ENCODE measurements around the gene NDUFA8.

NDUFA8 gene

DNA sequence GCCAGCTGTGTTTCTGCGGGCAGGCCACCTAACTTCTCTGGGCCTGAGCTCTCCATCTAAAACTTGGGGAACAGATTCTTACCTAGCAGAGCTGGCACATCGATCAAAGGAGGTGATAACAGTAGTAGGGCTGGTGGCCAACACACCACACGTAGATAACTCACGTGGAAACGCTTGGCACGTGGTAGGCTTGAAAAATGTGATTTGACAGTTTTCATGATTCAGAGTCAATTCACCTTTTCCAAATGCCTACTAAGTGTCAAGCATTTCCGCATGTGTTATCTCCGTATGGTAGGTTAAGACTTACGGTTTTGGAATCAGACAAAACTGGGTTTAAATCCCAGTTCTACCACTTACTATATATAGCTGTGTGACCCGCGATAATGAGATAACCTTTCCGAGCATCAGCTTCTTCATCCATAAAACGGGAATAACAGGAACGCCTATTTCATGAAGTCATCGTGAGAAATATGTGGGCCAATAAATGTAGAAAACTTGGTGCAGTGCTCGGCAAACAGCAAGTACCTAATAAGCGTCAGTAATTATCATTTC, 25.5 kb downstream of the NDUFA8 start:
- DNase-seq: no peak

DNA sequence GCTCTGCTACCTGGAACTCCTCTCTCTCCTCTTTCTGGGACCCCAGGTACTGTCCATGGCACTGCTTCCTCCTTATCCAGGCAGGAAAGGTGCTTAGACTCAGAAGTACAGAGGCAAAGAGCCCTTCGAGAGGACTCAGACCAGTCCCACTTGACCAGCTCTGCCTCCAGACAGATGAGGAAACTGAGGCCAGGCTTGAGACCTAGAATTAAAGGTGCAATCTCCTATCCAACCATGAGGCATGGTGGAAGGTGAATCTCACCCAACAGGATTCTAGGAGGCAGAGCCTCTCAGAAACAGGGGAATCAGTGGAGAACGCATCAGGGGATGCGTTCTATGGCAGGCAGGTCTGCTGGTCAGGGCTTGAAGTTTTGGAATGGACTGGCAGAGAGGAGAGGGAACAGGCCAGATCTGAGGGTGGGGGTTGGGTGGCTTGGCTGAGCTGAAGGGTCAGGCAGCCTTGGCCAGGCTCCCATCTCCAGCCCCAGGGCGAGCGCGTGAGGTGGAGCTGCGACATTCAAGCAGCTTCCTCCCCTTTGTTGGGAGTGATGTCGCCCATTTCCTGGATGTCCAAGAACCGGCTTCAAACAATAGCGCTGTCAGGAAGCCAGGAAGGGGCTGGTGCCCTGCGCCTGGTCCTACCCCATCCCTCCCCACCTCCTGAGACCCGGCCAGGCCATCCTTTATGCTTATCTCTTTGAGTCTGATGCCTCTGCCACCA, 26.2 kb downstream of the NDUFA8 start:
- no peak for DNase-seq

GRCh38 chr9:122132539-122132938, 27.0 kb downstream of the NDUFA8 start:
- no peak for DNase-seq

DNA sequence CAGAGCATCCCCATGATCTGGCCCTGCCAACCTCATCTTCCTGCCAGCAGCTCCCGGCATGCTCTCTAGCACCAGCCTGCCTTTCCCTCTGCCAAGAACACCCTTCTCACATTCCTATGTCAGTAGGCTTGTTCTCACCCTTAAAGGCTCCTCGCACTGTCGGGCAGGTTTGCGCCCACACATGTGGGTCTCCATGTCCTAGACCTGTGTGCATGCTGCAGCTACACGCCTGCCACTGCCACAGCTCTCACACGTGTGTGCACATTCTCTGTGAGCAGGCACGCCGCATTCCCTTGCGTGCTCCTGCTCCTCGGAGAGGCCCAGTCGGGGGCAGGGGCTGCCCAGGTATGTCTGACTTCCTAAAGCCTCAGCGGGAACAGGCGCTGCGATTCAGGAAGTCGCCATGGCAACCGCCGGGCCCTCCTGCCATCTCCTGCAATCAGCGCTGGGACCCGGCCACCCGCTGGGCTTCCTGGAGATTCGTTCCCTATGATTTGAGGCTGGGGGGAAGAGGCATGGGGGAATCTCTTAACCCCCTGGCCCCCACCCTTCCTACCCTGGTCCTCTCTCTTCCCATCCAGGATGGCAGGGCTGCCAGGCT, 28.1 kb downstream of the NDUFA8 start:
- DNase-seq: no peak

DNA sequence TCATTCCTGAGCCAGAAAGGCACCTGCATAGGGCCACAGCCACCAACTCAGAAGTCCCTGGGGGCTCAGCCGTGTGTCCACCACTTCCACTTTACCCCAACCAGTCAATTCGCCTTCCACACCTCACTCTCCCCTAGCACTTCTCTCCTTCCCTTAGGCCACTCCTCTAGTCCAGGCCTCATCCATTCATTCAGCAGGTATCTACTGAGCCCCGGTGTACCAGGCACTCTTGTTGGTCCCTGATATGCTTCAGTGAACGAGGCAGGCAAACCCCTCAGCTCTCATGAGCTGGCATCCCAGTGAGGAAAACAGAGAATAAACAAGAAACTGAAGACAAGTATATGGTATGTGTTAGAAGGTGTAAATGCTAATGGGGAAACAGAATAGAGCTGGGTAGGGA, 28.7 kb downstream of the NDUFA8 start:
- DNase-seq: no peak

- no peak for DNase-seq
Observed at GRCh38 chr9:122129969-122130368, 29.6 kb downstream of the NDUFA8 start.

GRCh38 chr9:122128969-122129343, 30.6 kb downstream of the NDUFA8 start:
- DNase-seq: no peak

GRCh38 chr9:122128007-122128968, 31.3 kb downstream of the NDUFA8 start:
- DNase-seq: peak; percentile 24

- peak; percentile 46 for DNase-seq
Observed at GRCh38 chr9:122127396-122127798, 32.2 kb downstream of the NDUFA8 start.

GRCh38 chr9:122126331-122127261, 33.0 kb downstream of the NDUFA8 start:
- peak; percentile 27 for DNase-seq

GRCh38 chr9:122125509-122126330, 33.9 kb downstream of the NDUFA8 start:
- DNase-seq: no peak

DNA sequence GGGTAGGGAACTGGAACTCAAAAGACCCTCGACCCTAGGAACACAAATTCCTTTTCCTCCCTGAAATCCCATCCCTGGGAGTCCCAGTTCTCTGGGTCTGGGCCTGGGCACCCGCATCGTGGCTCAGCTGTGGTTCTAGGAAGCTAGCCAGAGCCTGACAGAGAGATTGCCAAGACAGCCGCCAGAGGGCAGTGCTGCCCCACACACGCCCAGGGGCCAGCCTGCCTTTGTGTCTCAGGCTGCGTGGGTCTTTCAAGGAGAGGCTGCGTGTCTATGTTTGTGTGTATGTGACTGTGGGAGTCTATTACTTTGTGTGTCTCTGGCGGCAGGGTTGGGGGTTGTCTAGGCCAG, 34.4 kb downstream of the NDUFA8 start:
- peak; percentile 90 for DNase-seq

- DNase-seq: no peak
Observed at GRCh38 chr9:122124528-122124927, 35.1 kb downstream of the NDUFA8 start.

- no peak for DNase-seq
Observed at GRCh38 chr9:122124048-122124447, 35.5 kb downstream of the NDUFA8 start.

DNA sequence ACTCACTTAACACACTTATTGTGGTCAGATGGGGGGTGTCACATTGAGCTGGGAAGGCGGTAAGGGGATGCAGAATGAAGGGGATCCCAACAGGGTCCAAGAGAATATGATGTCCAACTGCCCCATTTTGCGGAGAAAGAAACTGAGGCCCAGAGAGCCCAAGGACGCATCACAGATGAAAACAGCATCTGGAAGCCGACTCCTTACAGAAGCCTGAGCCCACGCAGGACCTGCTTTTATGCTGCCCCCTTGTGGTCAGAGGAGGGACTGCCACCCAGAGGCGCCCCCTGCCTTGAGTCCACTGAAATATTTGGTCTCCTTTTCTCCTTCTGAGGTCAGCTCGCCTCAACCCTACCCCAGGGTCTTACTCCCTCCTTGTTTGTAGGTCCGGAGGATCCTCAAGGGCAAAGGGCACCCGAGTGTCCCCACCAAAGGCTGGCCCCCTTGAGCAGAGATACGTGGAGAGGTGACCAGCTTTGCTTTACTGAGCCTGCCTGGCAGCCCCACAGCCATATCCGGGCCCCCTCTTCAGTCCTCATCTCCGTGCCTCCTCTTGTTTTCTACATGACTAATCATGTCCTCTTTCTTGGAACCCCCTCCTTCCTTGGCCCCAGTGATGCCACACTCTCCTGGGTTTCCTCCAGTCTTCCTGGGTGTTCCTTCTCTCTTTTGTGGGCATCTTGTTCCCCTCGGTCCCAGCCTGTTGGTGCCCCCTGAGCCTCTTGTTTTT, 36.5 kb downstream of the NDUFA8 start:
- peak; percentile 88 for DNase-seq

GRCh38 chr9:122122468-122122867, 37.1 kb downstream of the NDUFA8 start:
- no peak for DNase-seq

DNA sequence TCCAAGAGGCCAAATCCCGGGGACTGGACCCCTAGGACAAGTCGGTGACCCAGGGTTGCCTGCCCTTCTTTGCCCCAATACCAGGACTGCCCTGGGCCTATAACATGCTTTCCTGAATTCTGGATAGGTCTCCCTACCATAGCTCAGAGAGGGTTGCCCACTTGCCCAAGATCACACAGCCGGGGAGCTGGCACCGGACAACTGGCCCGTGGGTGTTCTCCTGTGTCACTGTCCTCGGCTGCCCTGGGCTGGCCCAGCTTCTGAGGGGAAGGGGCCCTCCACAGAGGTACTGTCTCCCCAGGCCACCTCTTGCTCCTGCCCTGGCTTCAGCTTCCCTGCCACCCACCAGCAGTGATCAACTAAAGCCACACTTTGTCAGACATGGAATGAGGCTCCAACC, 37.6 kb downstream of the NDUFA8 start:
- DNase-seq: no peak

GRCh38 chr9:122121391-122121790, 38.2 kb downstream of the NDUFA8 start:
- no peak for DNase-seq

DNA sequence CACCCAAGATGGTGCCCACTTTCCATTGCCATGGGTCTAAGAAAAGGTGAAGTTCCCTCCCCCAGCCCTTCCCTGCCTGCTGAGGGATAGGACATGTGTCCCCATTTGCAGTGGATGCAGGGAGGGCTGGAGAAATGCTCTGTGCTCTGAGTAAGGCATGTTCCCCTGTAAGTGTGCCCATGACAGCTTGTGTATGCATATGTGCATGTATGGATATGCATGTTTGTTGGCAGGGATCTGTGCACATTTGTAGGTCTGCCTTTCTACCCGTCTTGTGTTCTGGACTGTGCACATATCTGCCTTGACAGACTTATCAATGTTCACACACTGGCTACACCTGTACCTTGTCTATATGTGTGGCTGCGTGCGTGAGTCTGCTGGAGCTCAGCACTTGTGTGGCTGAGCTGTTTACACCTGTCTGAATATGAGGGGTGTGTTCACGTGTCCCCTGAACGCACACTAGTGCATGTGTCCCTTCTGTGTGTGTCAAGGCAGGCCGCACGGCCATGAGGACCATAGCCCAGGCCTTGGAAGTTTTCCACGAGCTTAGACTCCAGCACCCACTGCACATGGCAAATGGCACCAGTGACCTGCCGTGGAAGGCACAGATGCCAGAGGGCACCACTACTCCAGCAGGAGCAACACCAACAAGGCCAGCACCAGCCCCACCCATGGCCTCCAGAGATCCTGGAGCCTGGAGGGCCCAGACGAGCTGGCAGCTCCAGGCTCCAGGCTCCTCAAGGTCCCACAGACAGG, 39.1 kb downstream of the NDUFA8 start:
- no peak for DNase-seq

- no peak for DNase-seq
Observed at GRCh38 chr9:122119721-122120120, 39.9 kb downstream of the NDUFA8 start.
